Measurements from ENCODE around the gene TRPC6.

TRPC6 gene

DNA sequence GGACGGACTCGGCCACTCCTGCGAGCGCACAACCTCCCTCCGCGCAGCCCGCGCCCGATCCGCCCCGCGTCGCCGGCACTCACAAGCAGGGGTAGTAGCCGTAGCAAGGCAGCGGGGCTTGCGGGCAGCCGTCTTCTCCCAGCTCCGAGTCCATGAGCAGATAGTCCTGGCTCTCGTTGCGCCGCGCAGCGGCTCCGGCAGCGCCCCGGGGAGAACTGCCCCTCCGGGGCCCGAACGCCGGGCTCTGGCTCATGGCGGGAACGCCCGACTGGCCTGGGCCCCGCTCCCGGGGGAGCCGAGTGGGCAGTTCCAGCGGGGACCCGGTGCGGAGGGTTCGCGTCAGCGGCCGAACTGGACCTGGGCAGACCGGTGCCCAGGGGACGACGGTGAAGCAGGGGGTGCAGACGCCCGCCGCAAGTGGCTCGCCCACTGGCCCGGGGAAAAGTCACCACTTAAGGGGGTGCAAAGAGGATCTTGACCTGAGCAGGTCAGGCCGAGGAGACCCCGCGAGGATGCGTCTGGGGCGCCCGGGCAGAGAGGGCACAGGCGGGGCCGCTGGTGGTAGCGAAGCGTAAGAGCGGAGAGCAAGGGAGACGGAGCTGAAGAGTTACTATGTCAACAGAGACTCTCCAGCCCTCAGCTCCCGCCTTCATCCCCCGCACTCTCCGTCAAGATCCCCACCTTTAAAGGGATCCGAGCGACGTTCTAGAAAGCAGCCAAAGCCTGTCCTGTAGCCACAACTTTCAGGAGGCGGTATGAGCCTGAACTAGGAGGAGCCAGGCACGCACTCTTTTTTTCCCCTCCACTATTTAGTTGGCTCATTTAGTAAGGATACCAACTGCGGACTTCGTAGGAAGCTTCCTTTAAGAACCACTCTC lies at the start of gene TRPC6:
Gene TRPC6 (minus strand): TSS at position 757 of the 878 bp plus-strand sequence. CDS start 504 bp downstream, at position 253.
- no peak for DNase-seq

DNA sequence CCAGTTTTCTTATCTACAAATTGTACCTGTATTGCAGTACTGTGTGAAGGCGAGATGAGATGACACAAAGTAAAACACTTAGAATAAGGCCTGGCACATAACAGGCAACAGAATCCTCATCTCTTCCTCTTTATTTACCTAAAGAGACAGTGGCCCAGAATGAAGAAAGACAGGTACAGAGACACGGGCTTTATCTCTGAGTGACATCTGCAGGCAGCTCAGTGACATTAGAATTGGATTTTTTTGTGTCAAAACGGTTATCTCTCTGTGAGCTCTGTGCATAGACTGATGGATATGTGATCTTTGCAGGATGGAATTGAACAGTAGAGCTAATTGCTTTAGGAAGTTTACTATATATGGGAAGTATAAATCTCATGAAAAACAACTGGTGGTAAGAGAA lies 36.2 kb upstream of the TRPC6 start:
- DNase-seq = no peak

DNA sequence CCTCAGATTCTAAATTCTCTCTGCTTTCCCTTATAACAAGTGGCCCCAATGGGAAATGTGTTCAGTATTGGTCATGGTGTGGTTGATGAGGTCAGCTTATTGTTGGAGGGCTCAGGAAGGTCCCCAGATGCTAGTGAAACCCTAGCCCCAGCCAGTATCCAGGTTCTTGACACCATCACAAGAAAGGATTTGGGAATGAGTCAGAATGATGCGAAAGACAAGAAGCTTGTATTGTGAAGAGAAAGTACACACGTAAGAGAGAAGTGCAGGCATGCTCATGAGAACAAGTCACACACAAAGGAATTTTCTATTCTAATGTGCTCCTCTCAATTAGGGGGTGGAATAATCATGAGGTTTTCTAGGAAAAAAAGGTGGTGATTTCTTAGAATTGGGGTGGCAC lies 34.9 kb upstream of the TRPC6 start:
- no peak for DNase-seq

DNA sequence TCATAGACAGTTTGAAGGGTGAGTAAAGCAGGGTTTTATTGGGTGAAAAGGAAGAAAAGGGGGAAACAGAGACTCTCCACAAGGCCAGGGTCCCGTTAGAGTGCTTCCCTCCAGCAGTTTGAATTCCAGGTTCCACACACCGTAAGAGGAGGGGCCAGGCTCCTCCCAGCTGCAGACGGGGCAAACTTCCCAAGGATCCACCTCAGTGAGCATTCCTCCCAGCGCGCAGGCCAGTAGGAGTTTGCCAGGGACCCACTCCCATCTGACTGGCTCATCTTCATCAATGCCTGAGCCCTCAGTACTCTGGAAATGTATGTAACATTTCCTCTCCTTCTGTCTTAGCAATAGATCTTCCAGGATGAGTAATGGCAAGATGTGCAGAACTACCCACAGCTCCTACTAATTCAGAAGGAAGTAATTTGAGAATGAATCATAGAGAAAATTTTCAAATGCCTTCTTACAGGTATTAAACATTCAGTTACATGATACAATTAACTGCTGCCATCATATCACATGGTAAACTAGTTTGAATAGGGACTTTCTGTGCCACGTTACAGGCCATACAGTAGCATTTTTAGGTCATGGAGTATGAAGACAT lies 34.0 kb upstream of the TRPC6 start:
- no peak for DNase-seq

- DNase-seq = no peak
These were observed 28.7 kb upstream of the TRPC6 start for GRCh38 chr11:101612481-101612880.

GRCh38 chr11:101600924-101601323 lies 17.1 kb upstream of the TRPC6 start:
- DNase-seq = no peak

GRCh38 chr11:101586965-101587364 lies 3.2 kb upstream of the TRPC6 start:
- DNase-seq = no peak

GRCh38 chr11:101584655-101585054 lies 848 bp upstream of the TRPC6 start:
- no peak for DNase-seq

- no peak for DNase-seq
These were observed 315 bp upstream of the TRPC6 start for GRCh38 chr11:101584129-101584515.

- no peak for DNase-seq
These were observed 887 bp downstream of the TRPC6 start for GRCh38 chr11:101582989-101583250.

- DNase-seq = no peak
These were observed 1.4 kb downstream of the TRPC6 start for GRCh38 chr11:101582236-101582988.

DNA sequence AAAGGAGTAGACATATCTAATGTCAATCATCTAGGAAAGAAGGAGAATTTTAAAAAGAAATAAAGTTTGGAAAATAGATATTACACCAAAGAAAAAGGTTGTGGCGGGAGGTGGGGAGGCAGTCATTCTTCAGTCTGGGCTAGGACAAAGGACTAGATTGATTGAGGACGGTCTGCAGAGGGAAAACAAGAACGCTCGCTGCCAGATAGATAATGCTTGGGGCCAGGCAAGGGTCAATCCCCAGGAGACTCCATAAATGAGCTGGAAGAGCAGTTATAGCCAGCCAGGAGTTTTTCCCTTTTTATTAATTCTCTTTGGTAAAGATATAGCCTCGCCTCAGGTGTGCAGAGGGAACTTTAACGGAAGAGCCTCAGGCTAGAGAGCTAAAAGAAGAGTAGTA lies 6.3 kb downstream of the TRPC6 start:
- no peak for DNase-seq

DNA sequence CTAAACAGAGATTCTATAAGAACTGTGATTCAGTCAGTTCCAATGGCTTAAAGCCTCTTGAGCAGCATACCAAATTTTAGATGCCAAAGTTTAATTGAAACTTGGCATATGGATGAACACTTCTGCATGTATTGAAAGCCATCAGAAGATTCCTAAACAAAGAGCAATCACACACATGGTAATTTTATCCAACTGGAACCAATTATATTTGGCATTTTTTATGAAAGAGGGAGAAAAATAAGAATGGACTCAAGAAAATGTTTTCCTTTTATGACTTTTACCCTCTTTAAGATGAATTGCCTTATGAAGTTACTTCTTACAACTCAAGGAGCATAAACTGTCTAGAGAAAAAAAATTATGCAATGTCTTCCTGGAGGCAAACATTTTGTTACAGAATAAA lies 7.4 kb downstream of the TRPC6 start:
- DNase-seq = no peak

- no peak for DNase-seq
These were observed 8.9 kb downstream of the TRPC6 start for GRCh38 chr11:101574886-101575285.

- DNase-seq = no peak
These were observed 16.7 kb downstream of the TRPC6 start for GRCh38 chr11:101567071-101567470.

- DNase-seq = no peak
These were observed 17.2 kb downstream of the TRPC6 start for GRCh38 chr11:101566626-101567025.

GRCh38 chr11:101563166-101563565 lies 20.6 kb downstream of the TRPC6 start:
- no peak for DNase-seq

GRCh38 chr11:101555366-101555765 lies 28.4 kb downstream of the TRPC6 start:
- no peak for DNase-seq

GRCh38 chr11:101553891-101554292 lies 29.9 kb downstream of the TRPC6 start:
- no peak for DNase-seq

GRCh38 chr11:101552888-101553287 lies 30.9 kb downstream of the TRPC6 start:
- no peak for DNase-seq

DNA sequence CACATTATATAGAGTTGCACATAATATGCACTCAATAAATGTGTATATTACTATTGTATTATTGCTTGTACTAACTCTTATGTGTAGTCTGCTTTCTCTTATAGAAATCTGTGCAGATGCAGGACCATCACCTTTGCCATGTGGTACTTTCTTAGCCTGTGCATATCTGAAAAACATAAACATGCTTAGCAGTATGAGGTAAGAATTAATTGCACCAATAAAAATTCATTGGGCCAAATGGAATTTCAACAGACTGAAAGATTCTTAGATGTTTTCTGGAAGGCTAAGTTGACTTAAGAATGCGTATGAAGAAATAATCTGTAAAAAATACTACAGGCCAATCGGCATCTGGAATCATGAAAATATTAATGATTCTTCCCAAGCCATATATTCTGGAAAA lies 55.3 kb downstream of the TRPC6 start:
- no peak for DNase-seq

GRCh38 chr11:101523634-101524260 lies 60.1 kb downstream of the TRPC6 start:
- no peak for DNase-seq

GRCh38 chr11:101523193-101523592 lies 60.6 kb downstream of the TRPC6 start:
- DNase-seq = no peak

GRCh38 chr11:101521821-101522220 lies 62.0 kb downstream of the TRPC6 start:
- no peak for DNase-seq
